ENCODE results near the gene RAB5IF.
"Not testable (repeated sequence)": the region's sequence is repeated elsewhere in the genome, so short reads cannot be mapped to it uniquely, and the experiment has no call there.

The RAB5IF gene

GRCh38 chr20:36605399-36606157 lies at the start of gene RAB5IF:
Gene RAB5IF, plus strand, starts transcription at chr20:36605779. Its CDS starts 173 bp downstream, at chr20:36605952.
- DNase-seq = peak; percentile 98

- no peak for DNase-seq
Observed at GRCh38 chr20:36562724-36563123, 42.9 kb upstream of the RAB5IF start.

- DNase-seq = no peak
Observed at GRCh38 chr20:36563374-36563773, 42.2 kb upstream of the RAB5IF start.

- not testable (repeated sequence) for DNase-seq
Observed at GRCh38 chr20:36564078-36564725, 41.4 kb upstream of the RAB5IF start.

- DNase-seq = not testable (repeated sequence)
Observed at GRCh38 chr20:36564726-36565121, 40.9 kb upstream of the RAB5IF start.

- DNase-seq = no peak
Observed at GRCh38 chr20:36565520-36565919, 40.1 kb upstream of the RAB5IF start.

GRCh38 chr20:36569847-36570429 lies 35.6 kb upstream of the RAB5IF start:
- DNase-seq = no peak

- DNase-seq = no peak
Observed at GRCh38 chr20:36571564-36572504, 33.7 kb upstream of the RAB5IF start.

- DNase-seq = peak; percentile 59
Observed at GRCh38 chr20:36572701-36573102, 32.9 kb upstream of the RAB5IF start.

GRCh38 chr20:36573103-36573797 lies 32.3 kb upstream of the RAB5IF start, which contains the start of gene TGIF2:
Gene TGIF2, plus strand, starts transcription at chr20:36573597. Its CDS starts 5,178 bp downstream, at chr20:36578775.
- DNase-seq = peak; percentile 86

GRCh38 chr20:36573798-36574365 lies 31.7 kb upstream of the RAB5IF start:
- no peak for DNase-seq

- DNase-seq = peak; percentile 56
Observed at GRCh38 chr20:36574366-36575135, 31.0 kb upstream of the RAB5IF start.

GRCh38 chr20:36576081-36576445 lies 29.5 kb upstream of the RAB5IF start:
- DNase-seq = no peak

- no peak for DNase-seq
Observed at GRCh38 chr20:36578356-36579041, 27.1 kb upstream of the RAB5IF start.

GRCh38 chr20:36579996-36580545 lies 25.5 kb upstream of the RAB5IF start:
- no peak for DNase-seq

GRCh38 chr20:36582322-36582721 lies 23.3 kb upstream of the RAB5IF start:
- DNase-seq = no peak

GRCh38 chr20:36582821-36583220 lies 22.8 kb upstream of the RAB5IF start:
- no peak for DNase-seq

GRCh38 chr20:36584018-36584481 lies 21.5 kb upstream of the RAB5IF start:
- no peak for DNase-seq

- DNase-seq = no peak
Observed at GRCh38 chr20:36585410-36586125, 20.0 kb upstream of the RAB5IF start.
